Esophagus (tissue), 2 donors: ENCODE data around the gene ITGB5. TPM values are rescaled to one million over a fixed set of nuclear protein-coding genes. Genes with fewer than 3 reads are reported as not detected.

Experiments used
- H3K27ac ChIP-seq, 2 donors: one replicate each; pipeline ENCODE4 v1.5.1; 2013; ENCODE audit warnings: low read depth in 2 of 2, mild to moderate bottlenecking in 2 of 2, inconsistent platforms in 1 of 2, low read length in 1 of 2, moderate library complexity in 1 of 2
- H3K27me3 ChIP-seq, 2 donors: one replicate each; pipeline ENCODE4 v1.6.1; 2013; ENCODE audit warnings: low read length in 2 of 2, control low read depth in 1 of 2, mild to moderate bottlenecking in 1 of 2; ENCODE audit not compliant: insufficient read depth in 2 of 2, control insufficient read depth in 1 of 2
- H3K36me3 ChIP-seq, 2 donors: one replicate each; pipeline ENCODE4 v1.6.1; 2013; ENCODE audit warnings: low read length in 1 of 2; ENCODE audit not compliant: control insufficient read depth in 2 of 2, insufficient read depth in 2 of 2
- H3K4me1 ChIP-seq, 2 donors: one replicate each; pipeline ENCODE4 v1.6.1; 2013; ENCODE audit warnings: low read length in 1 of 2; ENCODE audit not compliant: control insufficient read depth in 2 of 2, insufficient read depth in 2 of 2
- H3K4me3 ChIP-seq, 2 donors: one replicate each; pipeline ENCODE4 v1.5.1; 2013; ENCODE audit warnings: low read length in 2 of 2, mild to moderate bottlenecking in 2 of 2, low read depth in 1 of 2, moderate library complexity in 1 of 2
- H3K9me3 ChIP-seq, 2 donors: one replicate each; pipeline ENCODE4 v1.6.1; 2013; ENCODE audit warnings: mild to moderate bottlenecking in 2 of 2, low read depth in 1 of 2, low read length in 1 of 2, moderate library complexity in 1 of 2; ENCODE audit not compliant: control insufficient read depth in 2 of 2, insufficient read depth in 1 of 2
- WGBS, 2 donors: extraction: QIAGEN DNeasy Blood & Tissue Kit; methylation state at CpG; one replicate each; pipeline ENCODE4 v1.1.7; 2013; 5-methylcytosine and 5-hydroxymethylcytosine counted together
- polyA plus RNA-seq, 2 donors: library from polyadenylated mRNA; stranded (reverse); fragments of 200-250 nt; gene quantifications; one replicate each; pipeline ENCODE4 v1.2.3, GENCODE V29; 2013
- donor health status: healthy with polysubstance abuse.
- donor health status: Bipolar disorder and iron deficiency.

ITGB5 gene
- polyA plus RNA-seq, 2 donors: 19.5 to 39.6 TPM

DNA sequence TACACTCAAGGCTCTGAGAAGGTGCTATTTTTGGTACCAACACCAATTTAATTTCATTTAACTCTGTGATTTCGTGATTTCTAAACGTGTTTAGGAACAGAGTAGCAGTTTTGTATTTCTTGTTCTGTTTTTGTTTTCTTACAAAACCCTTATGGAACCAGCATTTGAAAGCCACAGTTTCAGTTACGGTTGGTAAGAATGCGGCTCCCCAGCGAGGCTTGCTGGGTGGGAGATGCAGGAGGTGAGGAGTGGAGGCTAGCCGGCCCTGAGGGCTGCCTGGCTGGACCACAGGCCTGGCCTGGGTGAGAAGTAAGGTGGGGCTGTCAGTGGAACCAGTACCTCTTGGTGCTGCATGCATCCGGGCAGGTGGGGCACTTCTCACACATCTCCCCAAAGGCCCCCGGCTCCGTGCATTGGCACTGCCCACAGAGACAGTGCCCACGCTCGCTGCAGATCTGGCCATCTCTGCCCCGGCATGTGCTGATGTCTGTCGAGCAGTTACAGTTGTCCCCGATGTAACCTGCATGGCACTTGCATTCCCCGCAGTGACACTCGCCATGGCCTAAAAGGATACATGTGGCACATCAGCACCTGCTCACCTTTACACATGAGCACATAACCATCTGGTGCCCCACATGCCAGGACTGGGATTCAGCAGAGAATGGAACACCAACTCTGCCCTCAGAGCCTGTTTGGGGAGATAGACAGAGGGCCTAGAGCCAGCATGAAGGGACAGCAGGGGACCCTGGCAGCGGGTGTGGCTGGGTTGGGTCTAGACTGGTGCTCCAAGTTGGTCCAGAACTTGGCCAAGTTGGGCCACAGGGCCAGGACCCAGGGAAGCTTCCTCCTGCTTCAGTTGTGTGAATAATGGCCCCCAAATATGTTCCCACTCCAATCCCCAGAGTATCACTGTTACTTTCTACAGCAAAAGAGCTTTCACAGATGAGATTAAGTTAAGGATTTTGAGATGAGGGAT, 113.5 kb downstream of the ITGB5 start:
- no peaks in the 10 kb centered on the region for H3K27me3 ChIP-seq
- peaks cover 0 to 22% of the 10 kb centered on the region in 2 donors for H3K36me3 ChIP-seq
- no peaks in the 10 kb centered on the region for H3K9me3 ChIP-seq
- no peak overlapping the region for H3K4me3 ChIP-seq
- 93 to 94% methylated on average over 17 of the region's 17 CpGs for WGBS, 2 donors
- H3K4me1 ChIP-seq: peaks cover 0 to 6% of the 10 kb centered on the region in 2 donors
- H3K27ac ChIP-seq: no peak overlapping the region

DNA sequence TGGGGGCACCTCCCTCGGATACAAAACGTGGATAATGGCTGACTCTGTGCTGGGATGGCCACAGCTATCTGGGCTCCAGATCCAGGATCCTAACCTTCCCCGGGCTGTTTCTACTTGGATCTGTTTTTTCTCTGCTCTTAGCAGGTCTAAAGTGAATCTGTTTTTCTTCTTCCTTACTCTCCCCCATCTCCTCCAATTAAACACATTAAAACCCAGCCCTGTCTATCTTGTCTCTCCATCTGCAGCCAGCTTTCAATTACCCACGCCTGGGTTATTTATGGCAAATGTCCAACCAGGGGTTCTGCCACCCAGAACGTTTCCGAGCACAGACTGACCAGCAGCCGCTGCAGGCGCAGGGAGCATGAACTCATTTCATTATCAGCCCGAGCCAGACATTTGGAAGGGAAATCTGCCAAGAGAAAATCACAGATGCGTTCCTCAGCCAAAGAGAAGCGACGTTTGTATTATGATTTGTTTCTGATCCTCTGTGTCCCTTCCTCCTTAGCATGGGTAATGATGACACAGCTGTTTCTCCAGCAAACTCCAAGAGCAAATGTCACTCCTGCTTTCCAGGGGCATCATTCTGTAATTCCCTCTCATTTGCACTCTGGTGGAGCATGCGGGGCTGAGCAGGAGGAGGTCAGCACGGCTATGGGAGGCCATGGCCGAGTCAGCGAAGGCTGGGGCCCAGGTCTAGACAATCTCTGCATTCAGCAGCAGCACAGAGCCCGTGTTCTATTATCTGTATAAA, 114.9 kb downstream of the ITGB5 start:
- H3K36me3 ChIP-seq: peaks cover 0 to 20% of the 10 kb centered on the region in 2 donors
- no peaks in the 10 kb centered on the region for H3K9me3 ChIP-seq
- peaks cover 0 to 6% of the 10 kb centered on the region in 2 donors for H3K4me1 ChIP-seq
- H3K4me3 ChIP-seq: no peak overlapping the region
- peak overlapping the region; percentile 17 to 22 for H3K27ac ChIP-seq
- no peaks in the 10 kb centered on the region for H3K27me3 ChIP-seq
- 46 to 49% methylated on average over 17 of the region's 17 CpGs for WGBS, 2 donors

GRCh38 chr3:124771083-124771445, 116.1 kb downstream of the ITGB5 start:
- 71 to 72% methylated on average over 2 of the region's 2 CpGs for WGBS, 2 donors
- no peaks in the 10 kb centered on the region for H3K9me3 ChIP-seq
- H3K4me3 ChIP-seq: no peak overlapping the region
- peaks cover 0 to 3% of the 10 kb centered on the region in 2 donors for H3K4me1 ChIP-seq
- peaks cover 0 to 30% of the 10 kb centered on the region in 2 donors for H3K36me3 ChIP-seq
- H3K27ac ChIP-seq: no peak overlapping the region
- H3K27me3 ChIP-seq: no peaks in the 10 kb centered on the region

GRCh38 chr3:124770336-124771082, 116.7 kb downstream of the ITGB5 start:
- Histone ChIP-seq H3K36me3 (peaks cover under 1 to 29% of the 10 kb centered on the region in 2 donors), H3K4me1 (peaks cover 0 to 3% of the 10 kb centered on the region in 2 donors), H3K27me3 (no peaks in the 10 kb centered on the region), H3K9me3 (no peaks in the 10 kb centered on the region), H3K4me3 (no peak overlapping the region), H3K27ac (no peak overlapping the region)
- WGBS, 2 donors: 67 to 68% methylated on average over 10 of the region's 10 CpGs

GRCh38 chr3:124769462-124769861, 117.7 kb downstream of the ITGB5 start:
- Histone ChIP-seq H3K4me1 (peaks cover 0 to 6% of the 10 kb centered on the region in 2 donors), H3K27me3 (no peaks in the 10 kb centered on the region), H3K9me3 (no peaks in the 10 kb centered on the region), H3K4me3 (no peak overlapping the region), H3K27ac (no peak overlapping the region), H3K36me3 (peaks cover 11 to 35% of the 10 kb centered on the region in 2 donors)
- 83% methylated on average over 9 of the region's 9 CpGs for WGBS, 2 donors

- H3K27ac ChIP-seq: no peak overlapping the region
These were observed 118.4 kb downstream of the ITGB5 start for GRCh38 chr3:124768812-124769211.

GRCh38 chr3:124767691-124768090, 119.5 kb downstream of the ITGB5 start:
- Histone ChIP-seq H3K4me1 (peaks cover 0 to 6% of the 10 kb centered on the region in 2 donors), H3K9me3 (no peaks in the 10 kb centered on the region), H3K36me3 (peaks cover 18 to 43% of the 10 kb centered on the region in 2 donors), H3K27ac (no peak overlapping the region), H3K4me3 (no peak overlapping the region), H3K27me3 (no peaks in the 10 kb centered on the region)
- 90 to 92% methylated on average over 6 of the region's 6 CpGs for WGBS, 2 donors

More at GRCh38 chr3:124768812-124769211, 118.4 kb downstream of the ITGB5 start:
- H3K9me3 ChIP-seq: no peaks in the 10 kb centered on the region
- H3K36me3 ChIP-seq: peaks cover 11 to 41% of the 10 kb centered on the region in 2 donors
- H3K4me1 ChIP-seq: peaks cover 0 to 6% of the 10 kb centered on the region in 2 donors
- H3K27me3 ChIP-seq: no peaks in the 10 kb centered on the region
- 58 to 76% methylated on average over 7 of the region's 7 CpGs for WGBS, 2 donors
- H3K4me3 ChIP-seq: no peak overlapping the region

GRCh38 chr3:124767264-124767663, 119.9 kb downstream of the ITGB5 start:
- H3K27me3 ChIP-seq: no peaks in the 10 kb centered on the region
- no peaks in the 10 kb centered on the region for H3K9me3 ChIP-seq
- 83 to 85% methylated on average over 5 of the region's 5 CpGs for WGBS, 2 donors
- no peak overlapping the region for H3K27ac ChIP-seq
- no peak overlapping the region for H3K4me3 ChIP-seq
- H3K4me1 ChIP-seq: peaks cover 0 to 6% of the 10 kb centered on the region in 2 donors
- peaks cover 18 to 46% of the 10 kb centered on the region in 2 donors for H3K36me3 ChIP-seq
